ENCODE results near the gene HOXA4. TPM values are rescaled to one million over a fixed set of nuclear protein-coding genes. Genes with fewer than 3 reads are reported as not detected.

HOXA4 gene
- total and polyA plus RNA-seq, 2 of the 8 experiments (the other 6 are each of a cell fraction or from before 2014, with no cell fraction given) = not detected

DNA sequence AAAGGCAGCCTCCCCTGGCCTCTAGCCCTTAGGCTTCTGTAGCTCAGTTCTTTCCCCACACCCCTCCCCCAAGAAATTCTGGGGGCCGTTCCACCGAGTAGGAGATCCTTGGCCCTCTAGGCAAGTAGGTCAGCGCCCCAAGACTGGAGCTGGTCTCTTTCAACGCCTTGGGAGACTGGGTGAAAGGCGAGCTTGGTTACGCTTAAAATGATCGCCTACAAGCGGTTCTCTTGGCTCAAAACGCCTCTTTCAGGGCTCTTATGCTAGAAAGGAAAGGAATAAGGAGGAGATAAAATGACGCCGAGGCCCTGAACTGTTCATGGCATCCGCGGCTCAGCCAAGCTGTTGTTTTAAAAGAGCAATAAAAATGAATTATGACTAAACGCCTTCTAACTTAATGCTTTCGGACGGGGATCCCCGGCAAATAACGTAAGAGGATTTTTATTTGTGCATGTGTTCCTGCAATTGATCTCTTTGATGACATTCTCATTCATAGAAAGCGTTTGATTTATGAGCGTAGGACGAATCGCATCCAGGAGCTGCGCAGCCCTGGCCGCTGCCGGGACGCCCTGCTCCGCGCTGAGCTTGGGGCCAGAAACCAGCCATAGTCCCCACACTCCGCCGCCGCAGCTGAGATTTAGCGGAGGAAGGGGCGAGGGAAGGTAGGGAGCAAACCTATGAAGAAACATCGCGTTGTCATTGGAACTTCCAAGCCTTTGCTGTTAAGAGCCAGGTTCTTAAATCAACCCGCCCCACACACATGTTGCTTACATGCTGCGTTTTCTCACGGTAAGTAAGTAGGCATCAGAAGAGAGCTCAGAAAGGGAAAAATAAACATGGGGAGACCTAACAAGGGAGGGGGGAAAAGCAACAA, 31.7 kb downstream of the HOXA4 start:
- Histone ChIP-seq H3K9me3 (ENCODE audit: insufficient read depth in 2 of 2, low read depth in 1 of 2, low read length in 1 of 2) (no peaks in the 10 kb centered on the region), H3K23ac (ENCODE audit: insufficient read length) (no peak overlapping the region), H3K18ac (ENCODE audit: extremely low read depth, low read length) (no peak overlapping the region), H2BK15ac (ENCODE audit: low read length) (no peak overlapping the region), H2AFZ (ENCODE audit: low read length) (no peak overlapping the region), H3K36me3 (ENCODE audit: control insufficient read depth in 2 of 4, insufficient read depth in 4 of 4, low read length in 3 of 4) (peaks cover 0 to 6% (median 0%) of the 10 kb centered on the region in 4 experiments; a peak in 1 of 8 replicates), H3K23me2 (ENCODE audit: low read depth, low read length) (peaks cover 6% of the 10 kb centered on the region; the same call in 1 of the 2 replicates), H3K4me2 (ENCODE audit: insufficient read depth in 1 of 2, low read depth in 2 of 2, low read length in 2 of 2) (peak overlapping the region; percentile 1 to 17; a peak in 2 of 4 replicates), H4K20me1 (replicated peaks in 1 of 2; ENCODE audit: control insufficient read depth in 1 of 2, insufficient read depth in 2 of 2, low read length in 2 of 2) (peaks cover 22 to 41% of the 10 kb centered on the region in 2 experiments), H4K8ac (ENCODE audit: extremely low read depth, insufficient read depth, low read length) (no peak overlapping the region), H4K5ac (ENCODE audit: insufficient read length, low read depth, low read length) (no peak overlapping the region), H2BK120ac (replicated peaks; ENCODE audit: low read depth, low read length) (no peak overlapping the region), H2AK5ac (ENCODE audit: low read depth, low read length) (no peak overlapping the region), H3K27ac (ENCODE audit: low read depth, low read length) (no peak overlapping the region), H3K56ac (replicated peaks; ENCODE audit: insufficient read length, low read depth, low read length) (no peak overlapping the region), H2BK20ac (ENCODE audit: low read length) (no peak overlapping the region), H4K91ac (replicated peaks; ENCODE audit: insufficient read length, low read length) (no peak overlapping the region), H3K14ac (ENCODE audit: insufficient read length) (no peak overlapping the region), H3K79me2 (ENCODE audit: control insufficient read depth in 1 of 2, insufficient read depth in 2 of 2, low read length in 2 of 2) (no peaks in the 10 kb centered on the region), H3K79me1 (ENCODE audit: low read depth, low read length) (no peaks in the 10 kb centered on the region), H2BK5ac (ENCODE audit: low read depth, low read length) (no peak overlapping the region), H3K4ac (replicated peaks; ENCODE audit: insufficient read length, low read depth, low read length) (no peak overlapping the region), H3K9ac (replicated peaks in 1 of 4; ENCODE audit: extremely low read depth in 1 of 4, low read depth in 3 of 4, low read length in 3 of 4) (no peak overlapping the region), H2BK12ac (ENCODE audit: low read depth, low read length) (0 out of 2 replicates have a peak overlapping the region, but pooled peaks have one; percentile 50), H3K4me3 (ENCODE audit: extremely low read depth in 1 of 4, insufficient read depth in 2 of 4, low read depth in 3 of 4, low read length in 4 of 4) (no peak overlapping the region), H3K4me1 (replicated peaks in 1 of 4; ENCODE audit: control insufficient read depth in 3 of 4, insufficient read depth in 4 of 4, low read length in 3 of 4) (peaks cover 0 to 19% (median 13%) of the 10 kb centered on the region in 4 experiments; a peak in 6 of 7 replicates), H3K27me3 (replicated peaks in 1 of 4; ENCODE audit: control insufficient read depth in 3 of 4, extremely low read depth in 1 of 4, insufficient read depth in 3 of 4, low read length in 3 of 4) (peaks cover 93 to 100% (median 99%) of the 10 kb centered on the region in 4 experiments)
- 7% methylated on average over 38 of the region's 38 CpGs; no CpG with 5 or more reads in 1 of the 2 experiments for WGBS, 2 experiments (ENCODE audit: extremely low coverage in 1 of 2, insufficient coverage in 1 of 2, insufficient read length in 1 of 2, insufficient replicate concordance in 2 of 2, low coverage in 1 of 2, low lambda C conversion rate in 2 of 2, missing lambda C conversion rate in 1 of 2)
- ChIA-PET CTCF (ENCODE audit: partially characterized antibody) (interaction anchor here (0.6 to 12.1 kb wide), 12 partner anchors 11 to 406 kb away, joined by 3 to 123 read pairs (median 3); partner anchors contain the start of genes HOXA3, HOXA5 and HOXA6), POLR2A (ENCODE audit: partially characterized antibody) (interaction anchor here (1.2 kb wide), 1 partner anchor 10 kb away, joined by 3 read pairs; no protein-coding TSS in a partner anchor)
- FAIRE-seq (no peak), DNase-seq (ENCODE audit: low read depth in 1 of 2, low spot score in 2 of 2) (no peak)
- TF ChIP-seq CBX8 (IDR thresholded peaks at IDR 0.05; ENCODE audit: borderline replicate concordance, low read depth, low read length) = 0 out of 2 replicates have a peak, but pooled peaks have one; percentile 7
- TF ChIP-seq RNF2 (IDR thresholded peaks at IDR 0.05; ENCODE audit: borderline replicate concordance, low read depth, low read length, missing control alignments, poor library complexity, severe bottlenecking) = peak; percentile 100
- peak; percentile 96 for TF ChIP-seq SUZ12 (IDR thresholded peaks at IDR 0.05; ENCODE audit: low read length)
- peak; percentile 92 for TF ChIP-seq EZH2 (IDR thresholded peaks at IDR 0.05; ENCODE audit: low read depth, low read length, severe bottlenecking)
- TF ChIP-seq GTF2F1 (IDR thresholded peaks at IDR 0.05; ENCODE audit: borderline replicate concordance, low read depth, low read length) = no peak
